ENCODE results near the gene RREB1.

GRCh38 chr6:7262746-7263518, 155.2 kb downstream of the RREB1 start:
- no peak for TF ChIP-seq CTCF (IDR thresholded peaks at IDR 0.05)
- TF ChIP-seq POLR2AphosphoS5 (IDR thresholded peaks at IDR 0.05), result no peak
- no peak for TF ChIP-seq POLR2A (IDR thresholded peaks at IDR 0.05)

All from prostate gland (tissue), 2 donors.